Breast epithelium (tissue), 4 donors: ENCODE measurements around the gene LITAFD. TPM values are rescaled to one million over a fixed set of nuclear protein-coding genes. Genes with fewer than 3 reads are reported as not detected.

Source experiments
- DNase-seq, 2 donors: peaks; one replicate each; pipeline ENCODE4 v3.0.0-alpha.2; 2019; ENCODE audit warnings: low spot score in 2 of 2
- H3K27ac ChIP-seq, 2 donors: fragments of 200-600 bp; sonication (generic) in 1 of 2; one replicate each; pipeline ENCODE4 v1.5.1; 2016 to 2019; ENCODE audit warnings: mild to moderate bottlenecking in 1 of 2
- H3K27me3 ChIP-seq, 2 donors: fragments of 200-600 bp; sonication (generic) in 1 of 2; one replicate each; pipeline versions ENCODE4 v1.5.1 to v1.6.0; 2017 to 2019; ENCODE audit warnings: control low read depth in 1 of 2, mild to moderate bottlenecking in 1 of 2
- H3K36me3 ChIP-seq: fragments of 200-600 bp; one replicate; pipeline ENCODE4 v1.5.1; 2019
- H3K4me1 ChIP-seq, 2 donors: fragments of 200-600 bp; sonication (generic); one replicate each; pipeline ENCODE4 v1.5.1; 2016 to 2019; ENCODE audit warnings: control low read depth in 1 of 2
- H3K4me3 ChIP-seq, 3 donors: fragments of 200-600 bp; sonication (generic); 1 replicate in 2 of 3; 2 replicates in 1 of 3; pipeline ENCODE4 v1.5.1; 2016 to 2019; ENCODE audit warnings: mild to moderate bottlenecking in 3 of 3, moderate library complexity in 2 of 3
- H3K9me3 ChIP-seq, 2 donors: fragments of 200-600 bp; sonication (generic) in 1 of 2; one replicate each; pipeline ENCODE4 v1.5.1; 2016 to 2019; ENCODE audit warnings: control low read depth in 1 of 2
- POLR2A ChIP-seq: fragments of 450-650 bp; IDR thresholded peaks from one replicate; pipeline ENCODE4 v1.6.1; 2016; ENCODE audit warnings: antibody characterized with exemption, mild to moderate bottlenecking, moderate library complexity
- POLR2AphosphoS5 ChIP-seq, 3 donors: sonication (generic); formaldehyde crosslinking; IDR thresholded peaks; one replicate each; pipeline ENCODE4 v1.6.1; 2017; ENCODE audit warnings: antibody characterized with exemption in 3 of 3
- intact Hi-C: fragments of 100-400 bp; cut with DNase I; formaldehyde crosslinking; loops from one replicate; pipeline ENCODE4 v1.15.1; 2023; ENCODE audit warnings: low total_unique reads
- total RNA-seq, 3 donors: library from RNA; depleted of rRNA; stranded (reverse); fragments of >200 nt; gene quantifications; one replicate each; pipeline ENCODE4 v1.1.0, GENCODE V29; 2016
- TF ChIP-seq, protein P1 (sequence below), 3 donors: fragments of 450-650 bp; IDR thresholded peaks; one replicate each; pipeline ENCODE4 v1.5.1; 2016 to 2017; ENCODE audit warnings: antibody characterized with exemption in 3 of 3, mild to moderate bottlenecking in 3 of 3, moderate library complexity in 3 of 3

LITAFD gene
- total RNA-seq, 3 donors from 2014 or later = not detected

DNA sequence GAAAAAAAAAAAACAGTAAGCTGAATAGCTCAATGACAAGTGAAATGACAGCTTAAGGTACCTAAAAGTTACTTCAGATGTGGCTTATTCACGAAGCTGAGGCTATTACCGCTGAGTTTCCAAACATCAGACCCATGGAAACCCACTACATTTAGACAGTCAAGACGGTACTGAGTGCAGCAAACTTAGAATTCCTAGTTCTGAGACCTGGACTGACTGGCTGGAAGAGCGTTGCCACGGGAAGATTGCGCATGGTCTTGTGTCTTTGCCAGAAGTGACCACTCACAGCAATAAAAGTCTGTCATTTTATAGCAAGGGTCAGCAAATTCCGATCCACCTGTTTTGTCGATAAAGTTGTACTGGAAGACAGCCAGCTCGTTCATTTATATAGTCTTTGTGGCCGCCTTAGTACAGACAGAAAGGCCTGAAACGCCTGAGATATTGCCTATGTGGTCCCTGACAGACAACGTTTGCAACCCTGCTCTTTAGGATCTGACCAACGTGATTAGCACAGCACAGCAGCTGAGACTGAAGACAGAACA lies 19.2 kb downstream of the LITAFD start:
- H3K4me3 ChIP-seq = no peak overlapping the region
- no peaks in the 10 kb centered on the region for H3K4me1 ChIP-seq
- no peak for TF ChIP-seq POLR2AphosphoS5 (IDR thresholded peaks at IDR 0.05)
- no peak for TF ChIP-seq POLR2A
- TF ChIP-seq, protein P1, sequence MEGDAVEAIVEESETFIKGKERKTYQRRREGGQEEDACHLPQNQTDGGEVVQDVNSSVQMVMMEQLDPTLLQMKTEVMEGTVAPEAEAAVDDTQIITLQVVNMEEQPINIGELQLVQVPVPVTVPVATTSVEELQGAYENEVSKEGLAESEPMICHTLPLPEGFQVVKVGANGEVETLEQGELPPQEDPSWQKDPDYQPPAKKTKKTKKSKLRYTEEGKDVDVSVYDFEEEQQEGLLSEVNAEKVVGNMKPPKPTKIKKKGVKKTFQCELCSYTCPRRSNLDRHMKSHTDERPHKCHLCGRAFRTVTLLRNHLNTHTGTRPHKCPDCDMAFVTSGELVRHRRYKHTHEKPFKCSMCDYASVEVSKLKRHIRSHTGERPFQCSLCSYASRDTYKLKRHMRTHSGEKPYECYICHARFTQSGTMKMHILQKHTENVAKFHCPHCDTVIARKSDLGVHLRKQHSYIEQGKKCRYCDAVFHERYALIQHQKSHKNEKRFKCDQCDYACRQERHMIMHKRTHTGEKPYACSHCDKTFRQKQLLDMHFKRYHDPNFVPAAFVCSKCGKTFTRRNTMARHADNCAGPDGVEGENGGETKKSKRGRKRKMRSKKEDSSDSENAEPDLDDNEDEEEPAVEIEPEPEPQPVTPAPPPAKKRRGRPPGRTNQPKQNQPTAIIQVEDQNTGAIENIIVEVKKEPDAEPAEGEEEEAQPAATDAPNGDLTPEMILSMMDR (IDR thresholded peaks at IDR 0.05) = no peak
- no peaks in the 10 kb centered on the region for H3K9me3 ChIP-seq
- H3K27me3 ChIP-seq = no peaks in the 10 kb centered on the region
- no peak overlapping the region for H3K27ac ChIP-seq
- peaks cover 23% of the 10 kb centered on the region for H3K36me3 ChIP-seq
- intact Hi-C loops = no loop called here
- no peak for DNase-seq

DNA sequence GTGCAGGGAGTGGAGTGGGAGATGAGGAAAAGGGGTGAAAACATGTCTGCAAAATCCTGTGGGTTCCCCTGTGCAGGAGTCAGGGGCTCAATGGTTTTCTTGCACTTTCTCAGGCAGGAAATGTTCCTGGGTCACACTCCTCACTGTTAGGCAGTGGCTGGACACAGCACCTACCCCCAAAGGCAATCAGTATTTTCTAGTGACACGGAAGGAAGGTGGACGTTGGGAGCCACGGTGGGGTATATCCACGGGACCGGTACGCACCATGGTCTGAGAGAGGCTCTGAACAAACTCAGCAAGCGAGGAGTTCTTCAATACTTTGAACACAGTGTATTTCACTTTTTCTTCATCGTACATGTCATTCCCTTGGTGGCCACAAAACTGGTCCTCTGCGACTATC lies 20.9 kb downstream of the LITAFD start:
- intact Hi-C loops = no loop called here
- Histone ChIP-seq H3K4me1 (no peaks in the 10 kb centered on the region), H3K4me3 (no peak overlapping the region), H3K9me3 (no peaks in the 10 kb centered on the region), H3K27me3 (no peaks in the 10 kb centered on the region), H3K27ac (no peak overlapping the region), H3K36me3 (peaks cover 19% of the 10 kb centered on the region)
- TF ChIP-seq, protein P1 (IDR thresholded peaks at IDR 0.05) = no peak
- TF ChIP-seq POLR2AphosphoS5 (IDR thresholded peaks at IDR 0.05) (no peak), POLR2A (no peak)
- no peak for DNase-seq

DNA sequence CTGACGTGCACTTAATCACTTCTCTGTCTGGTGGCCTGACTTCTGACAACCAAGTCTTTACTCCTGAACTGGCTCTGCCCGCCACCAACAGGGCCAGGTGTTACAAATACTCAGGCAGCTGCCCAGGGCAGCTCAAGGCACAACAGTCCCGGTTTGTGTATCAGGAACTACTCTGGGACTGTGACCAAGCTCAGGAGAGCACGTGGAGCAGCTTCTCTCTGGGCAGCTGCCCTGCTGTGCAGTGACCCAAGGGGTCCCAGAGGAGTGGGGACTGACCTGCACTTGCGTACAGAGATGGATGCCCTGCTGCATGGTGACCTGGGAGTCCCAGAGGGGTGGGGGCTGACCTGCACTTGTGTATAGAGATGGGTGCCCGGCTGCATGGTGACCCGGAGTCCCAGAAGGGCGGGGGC lies 21.9 kb downstream of the LITAFD start:
- intact Hi-C loops = no loop called here
- Histone ChIP-seq H3K27me3 (no peaks in the 10 kb centered on the region), H3K4me1 (no peaks in the 10 kb centered on the region), H3K27ac (no peak overlapping the region), H3K9me3 (no peaks in the 10 kb centered on the region), H3K4me3 (no peak overlapping the region), H3K36me3 (peaks cover 19% of the 10 kb centered on the region)
- no peak for TF ChIP-seq POLR2A
- no peak for DNase-seq

DNA sequence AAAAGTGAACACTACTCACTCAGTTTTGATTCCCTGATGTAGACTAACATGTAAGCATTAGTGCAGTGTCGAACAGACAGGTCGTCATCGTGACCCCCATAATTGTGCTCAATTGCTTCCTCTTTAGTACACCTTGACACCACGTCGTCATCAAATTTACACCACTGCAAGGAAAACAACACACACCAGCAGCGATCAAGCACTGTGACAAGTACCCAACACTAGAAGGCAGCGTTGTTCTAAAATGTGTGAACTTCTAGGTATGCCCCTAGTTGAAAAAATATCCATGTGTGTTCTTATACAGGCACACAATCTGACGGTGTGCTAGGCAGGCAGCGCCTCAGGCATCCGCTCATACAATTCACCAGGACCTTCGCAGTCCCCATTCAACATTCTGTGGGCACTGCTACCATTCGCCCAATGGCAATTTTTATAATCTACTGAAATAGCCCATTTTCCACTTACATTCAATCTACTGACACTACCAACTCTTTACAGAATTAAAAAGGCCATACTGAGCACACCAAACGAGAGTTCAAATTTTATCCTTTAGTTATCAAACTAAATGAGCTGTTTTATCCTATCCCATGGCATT lies 23.1 kb downstream of the LITAFD start:
- no peak overlapping the region for H3K27ac ChIP-seq
- DNase-seq = no peak
- intact Hi-C loops = no loop called here
- H3K4me1 ChIP-seq = no peaks in the 10 kb centered on the region
- peaks cover 11% of the 10 kb centered on the region for H3K36me3 ChIP-seq
- TF ChIP-seq POLR2A = no peak
- TF ChIP-seq, protein P1 (IDR thresholded peaks at IDR 0.05) = peak in 1 of 3 donors; percentile 21
- no peak overlapping the region for H3K4me3 ChIP-seq
- no peaks in the 10 kb centered on the region for H3K27me3 ChIP-seq
- no peaks in the 10 kb centered on the region for H3K9me3 ChIP-seq

DNA sequence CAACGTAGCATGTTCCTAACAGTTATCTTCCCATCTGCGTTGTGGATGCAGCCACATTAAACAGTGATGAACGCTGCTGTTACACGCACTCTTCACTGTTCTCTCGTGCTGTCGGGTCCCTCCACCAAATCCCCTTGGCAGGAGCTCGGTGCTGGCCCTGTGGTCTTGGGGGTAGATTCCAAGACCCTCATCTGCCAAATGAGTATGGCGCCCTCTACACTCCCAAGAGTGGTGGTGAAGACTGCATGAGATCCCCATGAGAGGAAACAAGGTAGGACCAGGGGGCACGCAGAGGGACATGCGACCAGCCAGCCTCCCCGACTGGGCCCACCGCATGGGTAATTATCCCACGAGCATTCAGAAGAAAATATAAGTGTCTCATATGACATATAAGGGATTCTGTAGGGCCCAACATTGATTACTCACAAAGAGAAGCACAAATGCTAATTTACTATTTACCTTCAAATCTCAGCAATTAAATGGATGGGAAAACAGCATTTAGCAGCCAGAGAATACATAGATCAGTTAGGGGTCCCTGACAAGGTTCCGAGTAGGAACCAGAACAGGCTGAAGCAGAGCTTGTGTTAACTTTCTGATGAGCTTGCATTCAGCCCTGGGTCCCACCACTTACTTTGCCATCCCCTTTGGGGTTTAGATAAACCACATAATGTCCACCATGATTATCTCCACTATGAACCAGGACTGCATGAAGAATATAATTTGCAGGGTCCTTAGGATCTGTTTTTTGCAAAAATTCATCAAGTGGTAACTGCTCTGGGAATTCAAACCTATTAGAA lies 23.8 kb downstream of the LITAFD start:
- Histone ChIP-seq H3K27me3 (no peaks in the 10 kb centered on the region), H3K27ac (no peak overlapping the region), H3K9me3 (no peaks in the 10 kb centered on the region), H3K4me1 (no peaks in the 10 kb centered on the region), H3K36me3 (peaks cover 11% of the 10 kb centered on the region), H3K4me3 (no peak overlapping the region)
- TF ChIP-seq, protein P1 (IDR thresholded peaks at IDR 0.05) = no peak
- TF ChIP-seq POLR2A (no peak), POLR2AphosphoS5 (IDR thresholded peaks at IDR 0.05) (no peak)
- no peak for DNase-seq
- intact Hi-C loops = no loop called here
